ENCODE data around the gene SPATA31E1. TPM values are rescaled to one million over a fixed set of nuclear protein-coding genes. Genes with fewer than 3 reads are reported as not detected.

SPATA31E1 gene
- total RNA-seq, 6 experiments from 2014 or later, result not detected

DNA sequence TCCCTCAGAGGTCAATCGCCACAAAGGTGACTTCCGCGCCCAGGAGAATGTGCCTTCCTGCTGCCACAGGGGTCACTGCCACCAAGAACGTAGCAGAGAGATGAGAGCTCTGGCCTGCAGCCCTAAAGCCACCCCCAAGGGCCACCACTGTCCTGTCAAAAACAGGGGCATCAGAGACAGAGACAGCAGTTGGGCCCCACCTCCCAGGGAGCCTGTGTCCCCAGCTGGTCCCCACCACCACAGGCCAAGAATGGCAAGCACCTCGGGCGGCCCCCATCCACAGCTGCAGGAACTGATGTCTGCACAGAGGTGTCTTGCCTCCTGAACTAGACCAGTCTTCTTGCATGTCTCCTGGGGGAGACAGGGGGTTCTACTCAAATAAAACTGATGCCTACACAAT, 5.8 kb downstream of the SPATA31E1 start:
- Mint-ChIP-seq H3K9me3 (no peaks in the 10 kb centered on the region), H3K4me3 (no peak overlapping the region), H3K36me3 (ENCODE audit: low read depth) (no peaks in the 10 kb centered on the region), H3K4me1 (ENCODE audit: low read depth) (no peaks in the 10 kb centered on the region), H3K27ac (no peak overlapping the region), H3K27me3 (ENCODE audit: insufficient read depth) (peaks cover 10% of the 10 kb centered on the region)
- TF ChIP-seq, protein P1, sequence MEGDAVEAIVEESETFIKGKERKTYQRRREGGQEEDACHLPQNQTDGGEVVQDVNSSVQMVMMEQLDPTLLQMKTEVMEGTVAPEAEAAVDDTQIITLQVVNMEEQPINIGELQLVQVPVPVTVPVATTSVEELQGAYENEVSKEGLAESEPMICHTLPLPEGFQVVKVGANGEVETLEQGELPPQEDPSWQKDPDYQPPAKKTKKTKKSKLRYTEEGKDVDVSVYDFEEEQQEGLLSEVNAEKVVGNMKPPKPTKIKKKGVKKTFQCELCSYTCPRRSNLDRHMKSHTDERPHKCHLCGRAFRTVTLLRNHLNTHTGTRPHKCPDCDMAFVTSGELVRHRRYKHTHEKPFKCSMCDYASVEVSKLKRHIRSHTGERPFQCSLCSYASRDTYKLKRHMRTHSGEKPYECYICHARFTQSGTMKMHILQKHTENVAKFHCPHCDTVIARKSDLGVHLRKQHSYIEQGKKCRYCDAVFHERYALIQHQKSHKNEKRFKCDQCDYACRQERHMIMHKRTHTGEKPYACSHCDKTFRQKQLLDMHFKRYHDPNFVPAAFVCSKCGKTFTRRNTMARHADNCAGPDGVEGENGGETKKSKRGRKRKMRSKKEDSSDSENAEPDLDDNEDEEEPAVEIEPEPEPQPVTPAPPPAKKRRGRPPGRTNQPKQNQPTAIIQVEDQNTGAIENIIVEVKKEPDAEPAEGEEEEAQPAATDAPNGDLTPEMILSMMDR (IDR thresholded peaks at IDR 0.05), result no peak
- DNase-seq, result no peak

DNA sequence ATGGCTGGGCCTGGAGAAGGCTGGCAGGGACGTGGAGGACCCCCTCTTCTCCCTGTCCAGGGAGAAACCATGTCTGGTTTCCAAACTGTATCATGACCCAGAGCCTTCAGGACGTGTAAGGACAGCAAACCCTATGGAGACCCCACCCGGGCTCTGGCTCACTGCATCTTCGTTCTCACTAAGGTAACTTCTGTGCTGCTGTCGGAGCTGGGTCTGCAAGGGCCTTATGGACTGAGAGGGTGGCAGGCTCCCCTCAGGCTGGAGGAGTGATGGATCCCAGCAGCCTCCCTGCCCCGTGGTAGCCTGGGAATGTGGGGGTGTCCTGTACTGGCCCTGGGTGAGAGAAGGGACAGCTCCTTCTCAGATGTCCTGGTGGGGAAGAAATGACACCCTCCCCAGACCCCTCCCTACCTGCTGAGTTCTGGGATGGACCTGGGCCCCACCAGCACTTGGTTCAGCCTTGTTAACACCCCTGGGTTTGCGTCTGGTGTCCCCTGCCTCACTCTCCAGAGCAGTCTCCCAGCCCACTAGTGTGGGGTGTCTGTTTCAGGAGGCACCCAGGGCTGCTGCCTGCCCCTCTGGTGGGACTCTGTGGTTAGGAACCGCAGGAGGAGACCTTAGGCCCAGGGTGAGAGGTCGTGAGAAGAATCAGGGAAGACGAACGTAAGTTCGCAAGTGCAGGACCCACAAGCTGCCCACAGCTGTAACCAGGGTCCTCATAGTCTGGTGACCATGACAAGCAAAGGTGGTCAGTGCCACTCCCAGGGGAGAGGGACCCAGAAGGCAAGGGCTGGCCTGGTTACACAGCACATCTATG, 6.6 kb downstream of the SPATA31E1 start:
- Mint-ChIP-seq H3K36me3 (ENCODE audit: low read depth) (no peaks in the 10 kb centered on the region), H3K27me3 (ENCODE audit: insufficient read depth) (peaks cover 10% of the 10 kb centered on the region), H3K4me3 (no peak overlapping the region), H3K27ac (no peak overlapping the region), H3K4me1 (ENCODE audit: low read depth) (no peaks in the 10 kb centered on the region), H3K9me3 (no peaks in the 10 kb centered on the region)
- no peak for DNase-seq
- TF ChIP-seq, protein P1 (IDR thresholded peaks at IDR 0.05), result no peak

DNA sequence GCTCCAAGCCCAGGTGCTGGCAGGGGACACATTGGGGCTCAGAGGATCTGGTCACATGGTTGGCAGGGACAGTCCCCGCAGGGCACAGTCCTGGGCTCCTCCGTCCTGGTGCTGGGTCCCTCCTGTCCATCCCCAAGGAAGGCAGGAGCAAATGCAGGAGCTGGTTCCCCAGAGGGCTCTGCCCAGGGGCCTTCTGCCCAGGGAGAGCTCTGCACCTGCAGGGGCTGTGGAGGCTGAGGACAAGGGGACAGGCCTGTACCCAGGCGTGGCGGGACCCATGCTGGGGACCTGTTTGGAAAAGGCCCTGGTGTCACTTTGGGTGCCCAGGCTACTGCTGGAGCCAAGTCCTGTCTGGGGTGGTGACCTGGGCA, 7.2 kb downstream of the SPATA31E1 start:
- Mint-ChIP-seq H3K27ac (no peak overlapping the region), H3K4me1 (ENCODE audit: low read depth) (no peaks in the 10 kb centered on the region; the same call in 1 of the 2 replicates), H3K36me3 (ENCODE audit: low read depth) (no peaks in the 10 kb centered on the region), H3K27me3 (ENCODE audit: insufficient read depth) (peaks cover 10% of the 10 kb centered on the region), H3K9me3 (no peaks in the 10 kb centered on the region), H3K4me3 (no peak overlapping the region)
- DNase-seq, result no peak
- TF ChIP-seq, protein P1 (IDR thresholded peaks at IDR 0.05), result no peak

DNA sequence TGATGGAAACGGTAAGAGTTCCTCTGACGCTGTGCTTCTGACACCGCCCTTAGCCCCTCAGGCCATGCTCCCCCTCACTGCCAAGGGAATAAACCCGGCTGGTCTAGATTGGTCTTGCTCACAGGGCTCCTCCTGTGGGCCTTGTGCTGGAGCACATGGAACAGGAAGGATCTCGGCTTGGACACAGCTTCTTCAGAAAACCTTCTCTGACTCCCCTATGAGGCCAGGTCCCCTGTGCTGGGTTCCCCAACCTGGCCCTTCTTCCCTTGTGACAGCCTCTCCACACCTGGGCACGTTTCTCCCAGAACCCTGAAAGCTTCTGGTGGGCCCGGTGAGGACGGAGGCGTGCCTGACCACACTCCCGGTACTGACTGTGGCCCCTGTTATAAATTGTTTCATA, 8.2 kb downstream of the SPATA31E1 start:
- Mint-ChIP-seq H3K27me3 (ENCODE audit: insufficient read depth) (peaks cover 10% of the 10 kb centered on the region), H3K4me1 (ENCODE audit: low read depth) (no peaks in the 10 kb centered on the region; the same call in 1 of the 2 replicates), H3K4me3 (no peak overlapping the region), H3K27ac (no peak overlapping the region), H3K36me3 (ENCODE audit: low read depth) (no peaks in the 10 kb centered on the region), H3K9me3 (no peaks in the 10 kb centered on the region)
- DNase-seq, result no peak
- TF ChIP-seq, protein P1 (IDR thresholded peaks at IDR 0.05), result no peak

DNA sequence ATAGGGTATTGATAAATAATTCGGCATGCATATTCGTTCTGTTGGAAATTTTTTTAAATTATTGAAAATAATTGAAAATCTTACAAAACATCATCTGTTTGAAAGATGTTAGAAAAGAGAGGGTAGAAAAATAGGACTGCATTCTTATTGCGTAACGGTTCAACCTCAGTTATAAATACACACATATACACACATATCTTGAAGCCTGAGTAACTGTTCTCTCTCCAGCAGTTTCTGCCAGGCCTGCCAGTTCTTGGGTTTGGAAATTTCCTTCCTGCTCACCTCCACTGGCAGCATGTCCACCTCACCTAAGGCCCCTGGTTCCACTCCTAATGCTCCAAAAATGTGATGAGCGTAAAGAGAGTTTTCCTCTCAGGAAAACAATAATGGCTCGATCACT, 9.1 kb downstream of the SPATA31E1 start:
- H3K4me3 Mint-ChIP-seq, result no peak overlapping the region
- H3K36me3 Mint-ChIP-seq (ENCODE audit: low read depth), result no peaks in the 10 kb centered on the region
- TF ChIP-seq, protein P1 (IDR thresholded peaks at IDR 0.05), result no peak
- DNase-seq, result no peak
- H3K4me1 Mint-ChIP-seq (ENCODE audit: low read depth), result no peaks in the 10 kb centered on the region; the same call in 1 of the 2 replicates
- no peaks in the 10 kb centered on the region for H3K9me3 Mint-ChIP-seq
- H3K27me3 Mint-ChIP-seq (ENCODE audit: insufficient read depth), result peaks cover 10% of the 10 kb centered on the region
- no peak overlapping the region for H3K27ac Mint-ChIP-seq

Data from HFFc6 (cell line).